Body of pancreas (tissue), 4 donors: ENCODE data around the gene TWIST1. TPM values are rescaled to one million over a fixed set of nuclear protein-coding genes. Genes with fewer than 3 reads are reported as not detected.

Experiments used
- ATAC-seq: fragments of 150-250 bp; one replicate; pipeline ENCODE4 v1.9.1; 2016
- DNase-seq, 4 donors: peaks; one replicate each; pipeline ENCODE4 v3.0.0-alpha.2; 2019
- H3K27ac ChIP-seq, 4 donors: fragments of 200-600 bp; sonication (generic); 1 replicate in 3 of 4; 2 replicates in 1 of 4; pipeline versions ENCODE4 v1.5.1 to v1.6.1; 2016 to 2019; ENCODE audit warnings: mild to moderate bottlenecking in 1 of 4, mixed read lengths in 1 of 4, moderate library complexity in 1 of 4
- H3K27me3 ChIP-seq, 2 donors: fragments of 200-600 bp; sonication (generic); one replicate each; pipeline ENCODE4 v1.6.0; 2016; ENCODE audit warnings: mild to moderate bottlenecking in 1 of 2
- H3K36me3 ChIP-seq, 2 donors: fragments of 200-600 bp; sonication (generic); replicated peaks in 1 of 2; 2 replicates each; pipeline ENCODE4 v1.5.1; 2016; ENCODE audit warnings: low read depth in 2 of 2; ENCODE audit not compliant: insufficient read depth in 1 of 2
- H3K4me1 ChIP-seq: fragments of 200-600 bp; sonication (generic); one replicate; pipeline ENCODE4 v1.6.0; 2016
- H3K4me3 ChIP-seq, 2 donors: fragments of 200-600 bp; sonication (generic); 1 replicate in 1 of 2; 2 replicates in 1 of 2; pipeline ENCODE4 v1.5.1; 2016 to 2019
- H3K9me3 ChIP-seq, 3 donors: fragments of 200-600 bp; sonication (generic); 1 replicate in 2 of 3; 2 replicates in 1 of 3; pipeline ENCODE4 v1.5.1; 2016
- POLR2A ChIP-seq, 3 donors: fragments of 450-650 bp; IDR thresholded peaks; one replicate each; pipeline ENCODE4 v1.6.1; 2016; ENCODE audit warnings: antibody characterized with exemption in 3 of 3, mild to moderate bottlenecking in 2 of 3
- WGBS, 2 donors: methylation state at CpG; one replicate each; pipeline ENCODE4 v1.1.5; 2017; 5-methylcytosine and 5-hydroxymethylcytosine counted together
- intact Hi-C: fragments of 100-400 bp; cut with DNase I; formaldehyde crosslinking; loops from one replicate; pipeline ENCODE4 v1.15.1; 2023
- total RNA-seq, 2 donors: library from RNA; depleted of rRNA; stranded (reverse); fragments of >200 nt; gene quantifications; one replicate each; pipeline ENCODE4 v1.1.0, GENCODE V29; 2016
- TF ChIP-seq, protein P1 (sequence below), 7 experiments: fragments of 450-650 bp in 4 of 7; fragments of 200-600 bp in 3 of 7; sonication (generic) in 3 of 7; IDR thresholded peaks; one replicate each; pipeline ENCODE4 v1.5.1; 2016 to 2019; ENCODE audit warnings: antibody characterized with exemption in 7 of 7

TWIST1 gene
- total RNA-seq, 2 donors from 2014 or later: 0.52 to 3.0 TPM

DNA sequence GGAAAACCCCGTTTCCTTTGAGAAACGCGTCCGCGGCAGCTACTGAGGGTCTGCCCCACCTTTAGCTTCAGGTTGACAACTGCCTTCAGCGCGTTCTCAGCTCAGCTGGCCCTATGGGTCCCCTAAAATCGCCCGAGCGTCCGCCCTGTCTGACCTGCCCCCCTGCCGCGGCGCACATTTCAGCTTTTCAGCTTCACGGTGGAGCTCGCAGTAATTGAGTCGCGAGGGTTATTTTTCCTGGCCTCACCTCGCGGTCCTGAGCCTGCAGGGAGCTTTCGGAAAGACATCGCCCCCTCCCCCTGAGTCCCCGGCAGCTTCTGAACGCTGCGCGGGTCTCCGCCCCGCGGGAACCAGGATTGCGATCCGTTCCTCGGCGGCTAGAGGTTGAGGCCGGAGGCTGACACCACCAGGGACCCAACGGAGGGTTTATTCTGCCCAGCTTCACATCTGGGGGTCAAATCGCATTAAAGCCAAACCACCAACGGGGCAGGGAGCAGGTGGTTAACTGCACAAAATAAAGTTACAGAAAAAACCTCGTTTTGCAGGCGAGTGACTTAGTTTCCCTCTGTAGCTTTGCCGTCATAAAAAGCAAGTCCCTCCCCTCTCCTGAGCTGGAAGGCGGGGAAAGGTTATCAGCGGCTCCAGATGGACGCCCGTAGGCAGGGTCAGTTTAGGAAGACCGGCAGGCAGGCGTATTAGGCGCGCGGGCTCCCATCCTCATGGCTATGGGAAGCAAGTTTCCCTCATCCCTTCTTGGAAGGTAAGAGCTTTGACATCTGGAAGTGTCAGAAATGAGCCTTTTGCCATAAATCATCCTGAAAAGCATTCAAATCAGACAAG is 11.0 kb downstream of the TWIST1 start:
- Histone ChIP-seq H3K4me1 (peaks cover 26% of the 10 kb centered on the region), H3K4me3 (no peak overlapping the region), H3K36me3 (no peaks in the 10 kb centered on the region), H3K27me3 (peaks cover 0 to 54% of the 10 kb centered on the region in 2 donors), H3K9me3 (no peaks in the 10 kb centered on the region), H3K27ac (no peak overlapping the region)
- ATAC-seq (no peak), DNase-seq (no peak)
- TF ChIP-seq, protein P1, sequence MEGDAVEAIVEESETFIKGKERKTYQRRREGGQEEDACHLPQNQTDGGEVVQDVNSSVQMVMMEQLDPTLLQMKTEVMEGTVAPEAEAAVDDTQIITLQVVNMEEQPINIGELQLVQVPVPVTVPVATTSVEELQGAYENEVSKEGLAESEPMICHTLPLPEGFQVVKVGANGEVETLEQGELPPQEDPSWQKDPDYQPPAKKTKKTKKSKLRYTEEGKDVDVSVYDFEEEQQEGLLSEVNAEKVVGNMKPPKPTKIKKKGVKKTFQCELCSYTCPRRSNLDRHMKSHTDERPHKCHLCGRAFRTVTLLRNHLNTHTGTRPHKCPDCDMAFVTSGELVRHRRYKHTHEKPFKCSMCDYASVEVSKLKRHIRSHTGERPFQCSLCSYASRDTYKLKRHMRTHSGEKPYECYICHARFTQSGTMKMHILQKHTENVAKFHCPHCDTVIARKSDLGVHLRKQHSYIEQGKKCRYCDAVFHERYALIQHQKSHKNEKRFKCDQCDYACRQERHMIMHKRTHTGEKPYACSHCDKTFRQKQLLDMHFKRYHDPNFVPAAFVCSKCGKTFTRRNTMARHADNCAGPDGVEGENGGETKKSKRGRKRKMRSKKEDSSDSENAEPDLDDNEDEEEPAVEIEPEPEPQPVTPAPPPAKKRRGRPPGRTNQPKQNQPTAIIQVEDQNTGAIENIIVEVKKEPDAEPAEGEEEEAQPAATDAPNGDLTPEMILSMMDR (IDR thresholded peaks at IDR 0.05): no peak
- TF ChIP-seq POLR2A (IDR thresholded peaks at IDR 0.05): no peak
- intact Hi-C loops: no loop called here
- WGBS, 2 donors: 3 to 6% methylated on average over 23 to 49 of the region's 49 CpGs

DNA sequence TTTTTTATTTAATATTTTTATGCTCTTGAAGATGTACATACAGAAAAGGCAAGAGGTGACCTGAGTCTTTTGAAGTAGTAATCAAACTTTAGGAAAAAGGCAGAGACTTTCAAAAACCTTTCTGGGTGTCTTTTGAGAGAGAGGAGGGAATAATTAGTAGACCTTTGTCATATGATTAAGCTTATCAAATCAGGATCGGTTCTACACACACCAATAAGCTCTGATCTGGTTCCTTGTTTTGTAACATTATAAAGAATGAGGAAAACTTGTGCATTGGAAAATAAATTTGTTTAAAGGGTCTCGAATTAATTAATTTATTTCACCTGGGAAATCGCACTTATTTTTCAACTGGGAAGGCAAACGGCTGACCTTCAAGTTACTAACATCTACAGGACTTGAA is 11.9 kb downstream of the TWIST1 start:
- ATAC-seq: no peak
- H3K36me3 ChIP-seq: no peaks in the 10 kb centered on the region
- TF ChIP-seq POLR2A (IDR thresholded peaks at IDR 0.05): no peak
- TF ChIP-seq, protein P1 (IDR thresholded peaks at IDR 0.05): no peak
- H3K27ac ChIP-seq: no peak overlapping the region
- no peaks in the 10 kb centered on the region for H3K9me3 ChIP-seq
- 5 to 12% methylated on average over 4 of the region's 4 CpGs for WGBS, 2 donors
- H3K4me3 ChIP-seq: no peak overlapping the region
- DNase-seq: no peak
- intact Hi-C loops: no loop called here
- H3K27me3 ChIP-seq: peaks cover 0 to 46% of the 10 kb centered on the region in 2 donors
- H3K4me1 ChIP-seq: peaks cover 26% of the 10 kb centered on the region

DNA sequence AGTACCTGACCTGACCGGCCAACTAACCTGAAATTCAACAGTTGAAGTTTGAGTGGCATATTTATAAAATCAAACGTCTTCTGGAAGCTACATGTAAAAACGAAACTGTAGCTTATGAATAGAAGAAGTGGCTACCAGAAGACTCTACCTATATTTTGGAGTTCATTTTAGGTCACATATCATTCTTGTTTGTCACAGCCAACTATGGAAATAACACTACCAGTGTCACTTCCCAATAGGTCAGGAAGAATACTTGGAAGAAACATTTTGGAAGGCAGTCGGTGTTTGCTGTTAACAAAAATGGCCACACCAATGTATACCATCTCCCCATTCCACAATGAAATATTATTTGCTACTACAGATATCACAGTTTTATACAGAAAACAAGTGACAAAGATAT is 12.6 kb downstream of the TWIST1 start:
- H3K36me3 ChIP-seq: no peaks in the 10 kb centered on the region
- ATAC-seq (no peak), DNase-seq (no peak)
- 42 to 52% methylated on average over 4 of the region's 4 CpGs for WGBS, 2 donors
- intact Hi-C loops: no loop called here
- H3K9me3 ChIP-seq: no peaks in the 10 kb centered on the region
- H3K4me3 ChIP-seq: no peak overlapping the region
- peaks cover 0 to 39% of the 10 kb centered on the region in 2 donors for H3K27me3 ChIP-seq
- TF ChIP-seq, protein P1 (IDR thresholded peaks at IDR 0.05): no peak
- no peak for TF ChIP-seq POLR2A (IDR thresholded peaks at IDR 0.05)
- H3K4me1 ChIP-seq: peaks cover 26% of the 10 kb centered on the region
- H3K27ac ChIP-seq: no peak overlapping the region

DNA sequence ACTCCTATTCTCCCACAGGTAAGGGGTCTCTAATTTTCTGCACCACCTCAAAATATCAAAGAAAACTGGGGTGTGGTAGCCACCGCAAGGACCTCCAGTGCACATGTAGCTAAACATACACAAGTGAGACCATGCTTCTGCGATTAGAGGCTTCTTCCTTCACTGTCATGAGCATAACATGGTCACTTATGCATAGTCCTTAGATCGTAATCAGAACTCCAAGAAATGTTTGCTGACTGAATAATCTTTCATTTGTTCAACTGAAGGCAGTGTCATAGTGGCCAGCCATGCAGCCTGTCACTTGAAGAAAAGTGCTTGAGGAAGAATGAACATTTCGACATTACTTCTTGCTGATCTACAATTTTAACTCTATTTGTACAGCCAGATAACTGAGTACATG is 14.6 kb downstream of the TWIST1 start:
- peaks cover 0 to 21% of the 10 kb centered on the region in 2 donors for H3K27me3 ChIP-seq
- WGBS, 2 donors: 57 to 61% methylated on average over 4 of the region's 4 CpGs
- no peak for ATAC-seq
- DNase-seq: no peak
- no peaks in the 10 kb centered on the region for H3K36me3 ChIP-seq
- peaks cover 21% of the 10 kb centered on the region for H3K4me1 ChIP-seq
- H3K27ac ChIP-seq: no peak overlapping the region
- H3K9me3 ChIP-seq: no peaks in the 10 kb centered on the region
- TF ChIP-seq POLR2A (IDR thresholded peaks at IDR 0.05): no peak
- TF ChIP-seq, protein P1 (IDR thresholded peaks at IDR 0.05): no peak
- intact Hi-C loops: no loop called here
- H3K4me3 ChIP-seq: no peak overlapping the region

DNA sequence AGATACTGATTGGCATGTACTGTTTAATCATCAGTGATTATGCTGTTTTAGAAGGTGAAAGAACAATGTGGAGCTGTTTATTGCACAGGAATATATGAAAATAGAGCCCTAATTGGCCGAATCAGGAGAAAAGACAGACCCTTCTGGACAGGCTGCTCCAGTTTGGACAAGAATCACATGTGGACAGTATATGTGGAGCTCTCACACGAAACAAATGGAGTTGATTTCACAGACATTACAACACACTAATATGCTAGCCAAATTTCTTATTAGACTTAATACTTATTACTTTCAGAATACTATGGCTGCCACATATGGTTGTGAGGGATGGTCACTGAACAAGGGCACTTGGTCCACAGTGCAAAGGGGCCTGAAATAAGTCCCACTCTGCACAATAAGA is 15.5 kb downstream of the TWIST1 start:
- no peak for DNase-seq
- Histone ChIP-seq H3K9me3 (no peaks in the 10 kb centered on the region), H3K4me3 (no peak overlapping the region), H3K36me3 (no peaks in the 10 kb centered on the region), H3K27me3 (peaks cover 0 to 14% of the 10 kb centered on the region in 2 donors), H3K27ac (no peak overlapping the region), H3K4me1 (peaks cover 12% of the 10 kb centered on the region)
- intact Hi-C loops: no loop called here
- TF ChIP-seq, protein P1 (IDR thresholded peaks at IDR 0.05): no peak
- no peak for TF ChIP-seq POLR2A (IDR thresholded peaks at IDR 0.05)
- WGBS, 2 donors: 36 to 45% methylated on average over 2 of the region's 2 CpGs
- no peak for ATAC-seq
